Measurements from ENCODE around the gene DGKQ. TPM values are rescaled to one million over a fixed set of nuclear protein-coding genes. Genes with fewer than 3 reads are reported as not detected.

Gene DGKQ
- total RNA-seq, 2 experiments from 2014 or later, result 17.6 to 19.2 TPM

DNA sequence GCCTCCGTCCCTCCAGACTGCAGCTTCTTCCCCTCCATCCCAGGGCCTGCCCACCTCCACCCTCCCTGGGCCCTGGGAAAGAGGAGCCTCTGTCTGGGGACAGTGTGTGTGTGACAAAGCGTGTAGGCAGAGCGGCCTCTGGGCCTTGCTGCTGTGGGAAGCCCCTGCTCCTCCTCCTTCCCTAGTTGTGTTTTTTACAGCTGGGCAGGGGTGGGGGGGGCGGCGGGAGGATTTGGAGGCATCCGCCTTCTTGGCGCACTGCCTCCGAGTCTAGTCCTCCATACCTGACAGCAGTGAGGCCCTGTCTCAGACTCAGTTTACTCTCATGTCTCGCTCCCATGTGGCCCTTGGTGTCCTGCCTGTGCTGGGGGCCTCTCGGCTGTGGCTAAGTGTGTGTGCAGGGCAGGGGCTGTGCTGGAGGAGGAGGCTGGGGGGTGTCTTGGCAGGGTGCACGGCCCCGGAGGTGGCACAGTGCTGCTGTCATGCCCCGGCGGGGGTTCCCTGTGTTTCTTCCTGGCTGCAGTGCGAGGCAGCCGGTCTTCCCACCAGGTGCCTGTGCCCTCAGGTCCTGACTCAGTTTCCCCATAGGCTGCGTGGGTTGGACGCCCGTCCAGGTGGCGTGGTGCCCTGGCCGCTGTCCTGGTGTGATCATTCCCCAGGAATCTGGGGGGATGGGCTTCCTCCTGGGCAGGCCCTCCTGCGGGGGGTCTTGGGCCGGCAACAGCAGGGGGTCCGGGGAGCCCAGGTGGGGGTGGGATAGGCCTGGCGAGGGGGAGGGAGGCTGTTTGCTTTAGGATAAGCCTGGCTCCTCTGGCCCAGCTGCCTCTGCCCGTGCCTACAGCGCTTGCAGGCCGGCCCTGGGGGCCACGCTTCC is 45.0 kb upstream of the DGKQ start:
- no peak for DNase-seq
- no peaks in the 10 kb centered on the region for H3K9me3 ChIP-seq (ENCODE audit: control insufficient read depth in 1 of 2, insufficient read depth in 1 of 2, low read length in 2 of 2)
- no peak overlapping the region for H3K27ac Mint-ChIP-seq
- no peak overlapping the region for H3K27ac ChIP-seq (ENCODE audit: low read depth in 1 of 2, low read length in 2 of 2)
- peaks cover 13% of the 10 kb centered on the region for H3K4me1 ChIP-seq (ENCODE audit: insufficient read depth, low read length)
- ATAC-seq (ENCODE audit: poor library complexity), result no peak
- H3K4me3 Mint-ChIP-seq, result no peak overlapping the region
- H3K36me3 ChIP-seq (ENCODE audit: insufficient read depth, low read length), result no peaks in the 10 kb centered on the region
- no peaks in the 10 kb centered on the region for H3K27me3 Mint-ChIP-seq
- intact Hi-C loops (cut with DNase I, micrococcal nuclease), result no loop called here
- no peaks in the 10 kb centered on the region for H3K9me3 Mint-ChIP-seq
- peaks cover 5% of the 10 kb centered on the region for H3K4me1 Mint-ChIP-seq (ENCODE audit: low read depth)
- H3K27me3 ChIP-seq (ENCODE audit: control insufficient read depth in 1 of 2, insufficient read depth in 2 of 2, low read length in 2 of 2), result no peaks in the 10 kb centered on the region
- H3K4me3 ChIP-seq (ENCODE audit: low read length), result no peak overlapping the region
- ChIA-PET CTCF (no interaction called here), POLR2A (no interaction called here)
- TF ChIP-seq, protein P1, sequence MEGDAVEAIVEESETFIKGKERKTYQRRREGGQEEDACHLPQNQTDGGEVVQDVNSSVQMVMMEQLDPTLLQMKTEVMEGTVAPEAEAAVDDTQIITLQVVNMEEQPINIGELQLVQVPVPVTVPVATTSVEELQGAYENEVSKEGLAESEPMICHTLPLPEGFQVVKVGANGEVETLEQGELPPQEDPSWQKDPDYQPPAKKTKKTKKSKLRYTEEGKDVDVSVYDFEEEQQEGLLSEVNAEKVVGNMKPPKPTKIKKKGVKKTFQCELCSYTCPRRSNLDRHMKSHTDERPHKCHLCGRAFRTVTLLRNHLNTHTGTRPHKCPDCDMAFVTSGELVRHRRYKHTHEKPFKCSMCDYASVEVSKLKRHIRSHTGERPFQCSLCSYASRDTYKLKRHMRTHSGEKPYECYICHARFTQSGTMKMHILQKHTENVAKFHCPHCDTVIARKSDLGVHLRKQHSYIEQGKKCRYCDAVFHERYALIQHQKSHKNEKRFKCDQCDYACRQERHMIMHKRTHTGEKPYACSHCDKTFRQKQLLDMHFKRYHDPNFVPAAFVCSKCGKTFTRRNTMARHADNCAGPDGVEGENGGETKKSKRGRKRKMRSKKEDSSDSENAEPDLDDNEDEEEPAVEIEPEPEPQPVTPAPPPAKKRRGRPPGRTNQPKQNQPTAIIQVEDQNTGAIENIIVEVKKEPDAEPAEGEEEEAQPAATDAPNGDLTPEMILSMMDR (IDR thresholded peaks at IDR 0.05), result no peak
- no peaks in the 10 kb centered on the region for H3K36me3 Mint-ChIP-seq (ENCODE audit: low read depth)

- H3K27ac ChIP-seq (ENCODE audit: low read depth in 1 of 2, low read length in 2 of 2), result no peak overlapping the region
- Mint-ChIP-seq H3K27me3 (no peaks in the 10 kb centered on the region), H3K4me1 (ENCODE audit: low read depth) (peaks cover 5% of the 10 kb centered on the region), H3K27ac (no peak overlapping the region), H3K9me3 (no peaks in the 10 kb centered on the region), H3K36me3 (ENCODE audit: low read depth) (no peaks in the 10 kb centered on the region), H3K4me3 (no peak overlapping the region)
- TF ChIP-seq, protein P1 (IDR thresholded peaks at IDR 0.05), result no peak
- ATAC-seq (ENCODE audit: poor library complexity) (no peak), DNase-seq (no peak)
- ChIA-PET POLR2A (no interaction called here), CTCF (no interaction called here)
- H3K9me3 ChIP-seq (ENCODE audit: control insufficient read depth in 1 of 2, insufficient read depth in 1 of 2, low read length in 2 of 2), result no peaks in the 10 kb centered on the region
- intact Hi-C loops (cut with DNase I, micrococcal nuclease), result no loop called here
- H3K27me3 ChIP-seq (ENCODE audit: control insufficient read depth in 1 of 2, insufficient read depth in 2 of 2, low read length in 2 of 2), result no peaks in the 10 kb centered on the region
- peaks cover 15% of the 10 kb centered on the region for H3K4me1 ChIP-seq (ENCODE audit: insufficient read depth, low read length)
- no peaks in the 10 kb centered on the region for H3K36me3 ChIP-seq (ENCODE audit: insufficient read depth, low read length)
- H3K4me3 ChIP-seq (ENCODE audit: low read length), result no peak overlapping the region
Observed at GRCh38 chr4:1017706-1018105, 44.3 kb upstream of the DGKQ start.

- Mint-ChIP-seq H3K4me3 (no peak overlapping the region), H3K27me3 (no peaks in the 10 kb centered on the region), H3K4me1 (ENCODE audit: low read depth) (peaks cover 5% of the 10 kb centered on the region), H3K9me3 (no peaks in the 10 kb centered on the region), H3K27ac (no peak overlapping the region), H3K36me3 (ENCODE audit: low read depth) (no peaks in the 10 kb centered on the region)
- CTCF ChIA-PET, result no interaction called here
- POLR2A ChIA-PET, result no interaction called here
- H3K4me1 ChIP-seq (ENCODE audit: insufficient read depth, low read length), result peaks cover 19% of the 10 kb centered on the region
- no peak for ATAC-seq (ENCODE audit: poor library complexity)
- no peak for DNase-seq
- H3K27ac ChIP-seq (ENCODE audit: low read depth in 1 of 2, low read length in 2 of 2), result no peak overlapping the region
- no peak overlapping the region for H3K4me3 ChIP-seq (ENCODE audit: low read length)
- intact Hi-C loops (cut with DNase I, micrococcal nuclease), result no loop called here
- H3K27me3 ChIP-seq (ENCODE audit: control insufficient read depth in 1 of 2, insufficient read depth in 2 of 2, low read length in 2 of 2), result no peaks in the 10 kb centered on the region
- H3K36me3 ChIP-seq (ENCODE audit: insufficient read depth, low read length), result no peaks in the 10 kb centered on the region
- H3K9me3 ChIP-seq (ENCODE audit: control insufficient read depth in 1 of 2, insufficient read depth in 1 of 2, low read length in 2 of 2), result no peaks in the 10 kb centered on the region
- TF ChIP-seq, protein P1 (IDR thresholded peaks at IDR 0.05), result no peak
Observed at GRCh38 chr4:1017211-1017610, 43.8 kb upstream of the DGKQ start.
